ENCODE data around the gene FOS. TPM values are rescaled to one million over a fixed set of nuclear protein-coding genes. Genes with fewer than 3 reads are reported as not detected.

The FOS gene
- total RNA-seq, 2 experiments from 2014 or later = 81.8 to 84.6 TPM

- ChIA-PET CTCF (interaction anchor here (1.3 to 6.6 kb wide), 10 partner anchors 10 to 147 kb away, joined by 3 to 55 read pairs (median 4); no protein-coding TSS in a partner anchor), POLR2A (interaction anchor here (0.6 to 2.4 kb wide), 5 partner anchors 9 to 159 kb away, joined by 3 to 7 read pairs (median 3); no protein-coding TSS in a partner anchor)
- no peak for TF ChIP-seq CTCF (IDR thresholded peaks at IDR 0.05)
- DNase-seq = no peak
- ATAC-seq = no peak
- H3K27ac Mint-ChIP-seq = no peak overlapping the region
- intact Hi-C loops (cut with micrococcal nuclease) = loop anchor here (5.0 kb wide), 1 partner anchor 36 kb away; no protein-coding TSS in a partner anchor
- H3K4me1 Mint-ChIP-seq (ENCODE audit: low read depth) = peaks cover 18% of the 10 kb centered on the region
- H3K36me3 Mint-ChIP-seq (ENCODE audit: low read depth) = peaks cover 27% of the 10 kb centered on the region
- H3K9me3 Mint-ChIP-seq = no peaks in the 10 kb centered on the region
- no peak overlapping the region for H3K4me3 Mint-ChIP-seq
- H3K27me3 Mint-ChIP-seq = peaks cover 14% of the 10 kb centered on the region
Measured at GRCh38 chr14:75283162-75283832, 4.7 kb downstream of the FOS start.

GRCh38 chr14:75283833-75284563 lies 5.4 kb downstream of the FOS start:
- Mint-ChIP-seq H3K4me1 (ENCODE audit: low read depth) (peaks cover 18% of the 10 kb centered on the region), H3K36me3 (ENCODE audit: low read depth) (peaks cover 27% of the 10 kb centered on the region), H3K9me3 (no peaks in the 10 kb centered on the region), H3K27ac (no peak overlapping the region), H3K4me3 (no peak overlapping the region), H3K27me3 (peaks cover 14% of the 10 kb centered on the region)
- POLR2A ChIA-PET = interaction anchor here (0.6 to 2.4 kb wide), 6 partner anchors 8 to 159 kb away, joined by 3 to 7 read pairs (median 3); no protein-coding TSS in a partner anchor
- no peak for TF ChIP-seq CTCF (IDR thresholded peaks at IDR 0.05)
- ATAC-seq (no peak), DNase-seq (no peak)
- intact Hi-C loops (cut with micrococcal nuclease) = loop anchor here (5.0 kb wide), 1 partner anchor 37 kb away; no protein-coding TSS in a partner anchor
- CTCF ChIA-PET = interaction anchor here (0.8 to 6.6 kb wide), 11 partner anchors 10 to 146 kb away, joined by 3 to 55 read pairs (median 3); no protein-coding TSS in a partner anchor

- DNase-seq (no peak), ATAC-seq (no peak)
- Mint-ChIP-seq H3K4me1 (ENCODE audit: low read depth) (peaks cover 15% of the 10 kb centered on the region), H3K4me3 (no peak overlapping the region), H3K9me3 (no peaks in the 10 kb centered on the region), H3K36me3 (ENCODE audit: low read depth) (peaks cover 14% of the 10 kb centered on the region), H3K27ac (no peak overlapping the region), H3K27me3 (peaks cover 14% of the 10 kb centered on the region)
- intact Hi-C loops (cut with micrococcal nuclease) = no loop called here
- CTCF ChIA-PET = interaction anchor here (1.3 to 6.6 kb wide), 4 partner anchors 9 to 154 kb away, joined by 3 to 55 read pairs (median 5); no protein-coding TSS in a partner anchor
- POLR2A ChIA-PET = interaction anchor here (1.5 kb wide), 1 partner anchor 9 kb away, joined by 3 read pairs; no protein-coding TSS in a partner anchor
- TF ChIP-seq CTCF (IDR thresholded peaks at IDR 0.05) = no peak
Measured at GRCh38 chr14:75285331-75285730, 6.7 kb downstream of the FOS start.

- intact Hi-C loops (cut with micrococcal nuclease) = no loop called here
- TF ChIP-seq CTCF (IDR thresholded peaks at IDR 0.05) = no peak
- peaks cover 7% of the 10 kb centered on the region for H3K4me1 Mint-ChIP-seq (ENCODE audit: low read depth)
- no peak overlapping the region for H3K4me3 Mint-ChIP-seq
- H3K27me3 Mint-ChIP-seq = peaks cover 13% of the 10 kb centered on the region
- POLR2A ChIA-PET = no interaction called here
- ATAC-seq (no peak), DNase-seq (no peak)
- H3K9me3 Mint-ChIP-seq = no peaks in the 10 kb centered on the region
- H3K36me3 Mint-ChIP-seq (ENCODE audit: low read depth) = peaks cover 4% of the 10 kb centered on the region
- CTCF ChIA-PET = interaction anchor here (6.6 kb wide), 1 partner anchor 8 kb away, joined by 55 read pairs; no protein-coding TSS in a partner anchor
- no peak overlapping the region for H3K27ac Mint-ChIP-seq
Measured at GRCh38 chr14:75286313-75286712, 7.7 kb downstream of the FOS start.

Data from activated CD8-positive, alpha-beta T cell treated with anti-CD3 and anti-CD28 coated beads for 36 hours (primary cell).